C4-2B (cell line): ENCODE results near the gene TSEN54.

Experiments
- H3K27ac ChIP-seq: fragments of 450-650 bp; 2 replicates; pipeline ENCODE4 v1.5.1; 2017
- CTCF ChIP-seq: fragments of 450-650 bp; conservative IDR thresholded peaks from 2 replicates; pipeline ENCODE4 v1.5.1; 2017; ENCODE audit warnings: mild to moderate bottlenecking
- ZFX ChIP-seq: fragments of 450-650 bp; IDR thresholded peaks from 2 replicates; pipeline ENCODE4 v1.6.1; 2017

The TSEN54 gene

GRCh38 chr17:75509528-75510258, 6.6 kb upstream of the TSEN54 start:
- TF ChIP-seq CTCF (no peak), ZFX (no peak)
- H3K27ac ChIP-seq = no peak overlapping the region

- no peak overlapping the region for H3K27ac ChIP-seq
- TF ChIP-seq CTCF = no peak
- TF ChIP-seq ZFX = no peak
These were observed 5.1 kb upstream of the TSEN54 start for GRCh38 chr17:75511270-75511609.

- no peak for TF ChIP-seq ZFX
- TF ChIP-seq CTCF = no peak
- no peak overlapping the region for H3K27ac ChIP-seq
These were observed 4.4 kb upstream of the TSEN54 start for GRCh38 chr17:75511610-75512575.

GRCh38 chr17:75512926-75513640, 3.2 kb upstream of the TSEN54 start:
- TF ChIP-seq ZFX (no peak), CTCF (no peak)

GRCh38 chr17:75513641-75514000, 2.7 kb upstream of the TSEN54 start:
- TF ChIP-seq ZFX = no peak
- no peak for TF ChIP-seq CTCF
- no peak overlapping the region for H3K27ac ChIP-seq

More at GRCh38 chr17:75512926-75513640, 3.2 kb upstream of the TSEN54 start:
- no peak overlapping the region for H3K27ac ChIP-seq

- peak overlapping the region; percentile 89 for H3K27ac ChIP-seq
- no peak for TF ChIP-seq CTCF
- no peak for TF ChIP-seq ZFX
These were observed 1.9 kb upstream of the TSEN54 start for GRCh38 chr17:75514299-75514918.
